SK-N-MC (cell line): ENCODE results near the gene ITSN1.

Experiments
- EZH2 ChIP-seq: fragments of 200-600 bp; sonication (generic); IDR thresholded peaks from one replicate; pipeline ENCODE4 v1.6.1; 2017; ENCODE audit warnings: antibody characterized with exemption
- FOXP2 ChIP-seq: optimal IDR thresholded peaks from 2 replicates; pipeline ENCODE3; 2011; ENCODE audit warnings: mild to moderate bottlenecking, moderate library complexity; ENCODE audit not compliant: insufficient read depth; ENCODE audit errors: extremely low read length, control extremely low read depth
- POLR2AphosphoS5 ChIP-seq: IDR thresholded peaks from 2 replicates; pipeline ENCODE4 v1.6.1; 2012; ENCODE audit warnings: mild to moderate bottlenecking, low read depth, low read length, borderline replicate concordance

- TF ChIP-seq POLR2AphosphoS5 = no peak
- no peak for TF ChIP-seq EZH2
- no peak for TF ChIP-seq FOXP2
These were observed 119.2 kb downstream of the ITSN1 start for GRCh38 chr21:33761441-33762036.
